Muscle layer of duodenum (tissue), 2 donors: ENCODE results near the gene ANKRD39.
A peak's percentile ranks its signal among the peaks of the same experiment; 100 is the strongest.

Source experiments
- H3K27ac ChIP-seq: one replicate; pipeline ENCODE4 v1.7.0; 2013; ENCODE audit warnings: mild to moderate bottlenecking, low read length
- H3K27me3 ChIP-seq: one replicate; pipeline ENCODE4 v1.7.0; 2013; ENCODE audit warnings: low read depth, mild to moderate bottlenecking, control low read depth, low read length
- H3K36me3 ChIP-seq, 2 donors: one replicate each; pipeline ENCODE4 v1.7.0; 2013; ENCODE audit warnings: low read length in 2 of 2, control low read depth in 1 of 2, mild to moderate bottlenecking in 1 of 2; ENCODE audit not compliant: insufficient read depth in 2 of 2, control insufficient read depth in 1 of 2
- H3K4me1 ChIP-seq, 2 donors: one replicate each; pipeline ENCODE4 v1.7.0; 2013; ENCODE audit warnings: low read length in 2 of 2, mild to moderate bottlenecking in 2 of 2, control low read depth in 1 of 2, moderate library complexity in 1 of 2; ENCODE audit not compliant: insufficient read depth in 2 of 2, control insufficient read depth in 1 of 2
- H3K4me3 ChIP-seq, 2 donors: one replicate each; pipeline ENCODE4 v1.7.0; 2013; ENCODE audit warnings: low read length in 2 of 2, low read depth in 1 of 2, mild to moderate bottlenecking in 1 of 2
- H3K9me3 ChIP-seq, 2 donors: one replicate each; pipeline ENCODE4 v1.7.0; 2013; ENCODE audit warnings: low read length in 2 of 2, control low read depth in 1 of 2, mild to moderate bottlenecking in 1 of 2; ENCODE audit not compliant: control insufficient read depth in 1 of 2
- donor health status: healthy.

ANKRD39 gene

GRCh38 chr2:96861074-96861473 lies 3.3 kb upstream of the ANKRD39 start:
- H3K9me3 ChIP-seq: no peaks in the 10 kb centered on the region
- peaks cover 35 to 51% of the 10 kb centered on the region in 2 donors for H3K36me3 ChIP-seq
- no peaks in the 10 kb centered on the region for H3K27me3 ChIP-seq
- H3K4me3 ChIP-seq: no peak overlapping the region
- H3K27ac ChIP-seq: no peak overlapping the region
- H3K4me1 ChIP-seq: peaks cover 9 to 47% of the 10 kb centered on the region in 2 donors

GRCh38 chr2:96860065-96861029 lies 2.5 kb upstream of the ANKRD39 start:
- peaks cover 9 to 40% of the 10 kb centered on the region in 2 donors for H3K4me1 ChIP-seq
- H3K36me3 ChIP-seq: peaks cover 29 to 44% of the 10 kb centered on the region in 2 donors
- no peak overlapping the region for H3K4me3 ChIP-seq
- no peaks in the 10 kb centered on the region for H3K9me3 ChIP-seq
- no peak overlapping the region for H3K27ac ChIP-seq
- H3K27me3 ChIP-seq: no peaks in the 10 kb centered on the region

DNA sequence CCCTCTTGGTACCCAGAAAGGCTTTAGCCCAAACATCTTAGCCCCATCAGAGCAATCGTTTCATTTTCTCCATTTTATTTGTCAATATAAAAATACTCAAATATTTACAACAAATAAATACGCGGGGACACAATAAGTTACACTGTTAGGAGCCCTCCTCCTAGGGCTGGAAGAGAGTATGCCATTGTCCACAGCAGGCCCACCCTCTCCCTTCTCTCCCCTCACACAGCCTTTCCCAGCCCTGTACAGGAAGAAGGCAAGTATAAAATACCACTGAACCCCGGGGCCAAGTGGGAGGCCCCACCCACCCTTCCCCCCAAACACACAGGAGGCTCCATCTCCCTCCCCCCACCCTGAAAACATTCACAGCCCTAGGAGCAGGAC lies 1.9 kb upstream of the ANKRD39 start:
- H3K27me3 ChIP-seq: no peaks in the 10 kb centered on the region
- peaks cover 26 to 38% of the 10 kb centered on the region in 2 donors for H3K36me3 ChIP-seq
- H3K4me1 ChIP-seq: peaks cover 9 to 39% of the 10 kb centered on the region in 2 donors
- no peaks in the 10 kb centered on the region for H3K9me3 ChIP-seq
- peak overlapping the region in 1 of 2 donors; percentile 94 for H3K4me3 ChIP-seq
- H3K27ac ChIP-seq: peak overlapping the region; percentile 41

GRCh38 chr2:96859099-96859649 lies 1.4 kb upstream of the ANKRD39 start:
- Histone ChIP-seq H3K4me3 (peak overlapping the region in 1 of 2 donors; percentile 94), H3K27me3 (no peaks in the 10 kb centered on the region), H3K9me3 (no peaks in the 10 kb centered on the region), H3K36me3 (peaks cover 22 to 34% of the 10 kb centered on the region in 2 donors), H3K27ac (peak overlapping the region; percentile 41), H3K4me1 (peaks cover 9 to 39% of the 10 kb centered on the region in 2 donors)

GRCh38 chr2:96856776-96857666 lies 795 bp downstream of the ANKRD39 start:
- peak overlapping the region; percentile 74 to 94 for H3K4me3 ChIP-seq
- H3K27ac ChIP-seq: peak overlapping the region; percentile 23
- peaks cover 17 to 35% of the 10 kb centered on the region in 2 donors for H3K36me3 ChIP-seq
- no peaks in the 10 kb centered on the region for H3K9me3 ChIP-seq
- H3K27me3 ChIP-seq: no peaks in the 10 kb centered on the region
- peaks cover 9 to 39% of the 10 kb centered on the region in 2 donors for H3K4me1 ChIP-seq

DNA sequence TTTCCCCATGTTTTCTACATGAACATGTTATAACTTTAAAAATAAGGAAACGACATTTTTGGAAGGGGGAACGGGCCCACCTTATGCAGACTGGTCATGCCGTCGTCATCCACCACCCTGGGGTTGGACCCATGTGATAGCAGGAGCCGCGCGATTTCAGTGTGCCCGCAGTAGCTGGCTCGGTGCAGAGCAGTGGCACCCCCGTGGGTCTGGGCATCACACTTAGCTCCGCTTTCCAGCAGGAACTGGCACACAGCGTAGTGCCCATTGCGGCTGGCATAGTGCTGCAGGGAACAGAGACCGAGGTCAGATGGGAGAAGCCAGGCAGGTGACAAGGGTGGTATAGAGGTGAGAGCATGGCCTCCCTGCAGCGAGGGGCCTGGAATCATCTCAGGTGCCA lies 4.5 kb downstream of the ANKRD39 start:
- peaks cover 12 to 47% of the 10 kb centered on the region in 2 donors for H3K36me3 ChIP-seq
- H3K4me1 ChIP-seq: peaks cover 9 to 14% of the 10 kb centered on the region in 2 donors

GRCh38 chr2:96852667-96853066 lies 5.1 kb downstream of the ANKRD39 start:
- no peaks in the 10 kb centered on the region for H3K9me3 ChIP-seq
- no peak overlapping the region for H3K27ac ChIP-seq
- peaks cover 17 to 53% of the 10 kb centered on the region in 2 donors for H3K36me3 ChIP-seq
- no peak overlapping the region for H3K4me3 ChIP-seq
- H3K27me3 ChIP-seq: no peaks in the 10 kb centered on the region
- H3K4me1 ChIP-seq: peaks cover 9 to 14% of the 10 kb centered on the region in 2 donors

More for the DNA sequence above, 4.5 kb downstream of the ANKRD39 start:
- Histone ChIP-seq H3K27me3 (no peaks in the 10 kb centered on the region), H3K9me3 (no peaks in the 10 kb centered on the region), H3K4me3 (no peak overlapping the region), H3K27ac (no peak overlapping the region)

DNA sequence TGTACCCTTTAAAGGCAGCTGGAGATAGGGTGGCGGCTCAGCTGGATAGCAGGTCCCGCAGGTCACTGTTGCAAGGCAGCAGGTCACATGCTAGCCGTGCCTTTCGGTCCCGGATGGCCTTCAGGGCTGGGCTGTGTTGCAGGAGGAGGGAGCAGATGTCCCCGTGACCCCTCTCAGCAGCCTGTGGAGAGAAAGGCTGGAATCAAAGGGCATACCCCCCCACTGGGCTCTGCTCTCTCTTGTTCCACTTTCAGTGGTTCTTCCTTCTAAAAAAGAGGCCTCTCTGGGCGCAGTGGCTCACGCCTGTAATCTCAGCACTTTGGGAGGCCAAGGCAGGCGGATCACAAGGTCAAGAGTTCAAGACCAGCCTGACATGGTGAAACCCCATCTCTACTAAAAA lies 9.6 kb downstream of the ANKRD39 start:
- Histone ChIP-seq H3K27ac (no peak overlapping the region), H3K4me3 (no peak overlapping the region), H3K4me1 (no peaks in the 10 kb centered on the region), H3K27me3 (no peaks in the 10 kb centered on the region), H3K9me3 (no peaks in the 10 kb centered on the region), H3K36me3 (peaks cover 23 to 60% of the 10 kb centered on the region in 2 donors)

DNA sequence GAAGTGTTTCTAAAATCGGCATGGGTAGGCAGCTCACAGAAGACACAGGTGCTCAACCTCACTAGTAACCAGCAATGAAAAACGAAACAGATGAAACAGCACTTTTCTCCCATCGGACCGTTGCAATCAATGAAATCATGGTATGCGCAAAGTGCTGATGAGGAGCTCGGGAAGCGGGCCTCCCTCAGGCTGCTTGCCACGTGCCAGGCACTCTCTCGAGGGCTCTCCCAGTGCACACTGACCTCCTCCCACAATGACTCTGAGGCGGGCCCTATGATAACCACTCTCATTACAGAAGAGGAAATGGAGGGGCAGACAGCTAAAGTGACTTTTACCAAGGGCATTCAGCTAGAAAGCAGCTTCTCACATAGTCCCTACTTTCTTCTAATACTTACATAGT lies 10.2 kb downstream of the ANKRD39 start:
- no peaks in the 10 kb centered on the region for H3K4me1 ChIP-seq
- no peak overlapping the region for H3K4me3 ChIP-seq
- peaks cover 17 to 53% of the 10 kb centered on the region in 2 donors for H3K36me3 ChIP-seq
- no peaks in the 10 kb centered on the region for H3K27me3 ChIP-seq
- H3K9me3 ChIP-seq: no peaks in the 10 kb centered on the region
- H3K27ac ChIP-seq: no peak overlapping the region

DNA sequence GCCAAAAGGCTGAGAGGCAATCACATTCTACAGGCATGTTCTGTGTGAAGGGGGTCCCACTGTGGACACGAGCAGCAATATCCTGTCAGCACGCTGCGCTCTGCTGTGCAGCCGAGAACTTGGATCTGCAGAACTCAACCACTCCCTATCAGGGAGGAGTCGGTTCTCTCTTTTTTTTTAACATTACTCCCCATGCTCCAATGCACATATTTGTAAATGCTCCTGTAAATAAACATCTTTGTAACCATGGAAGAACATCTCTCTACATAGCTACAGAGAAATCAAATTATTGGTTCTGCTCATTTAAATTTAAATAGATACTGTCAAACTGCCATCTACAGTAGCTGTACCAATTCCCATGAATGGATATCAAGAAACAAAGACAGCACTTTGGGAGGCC lies 11.0 kb downstream of the ANKRD39 start:
- Histone ChIP-seq H3K36me3 (peaks cover 17 to 48% of the 10 kb centered on the region in 2 donors), H3K4me3 (no peak overlapping the region)

DNA sequence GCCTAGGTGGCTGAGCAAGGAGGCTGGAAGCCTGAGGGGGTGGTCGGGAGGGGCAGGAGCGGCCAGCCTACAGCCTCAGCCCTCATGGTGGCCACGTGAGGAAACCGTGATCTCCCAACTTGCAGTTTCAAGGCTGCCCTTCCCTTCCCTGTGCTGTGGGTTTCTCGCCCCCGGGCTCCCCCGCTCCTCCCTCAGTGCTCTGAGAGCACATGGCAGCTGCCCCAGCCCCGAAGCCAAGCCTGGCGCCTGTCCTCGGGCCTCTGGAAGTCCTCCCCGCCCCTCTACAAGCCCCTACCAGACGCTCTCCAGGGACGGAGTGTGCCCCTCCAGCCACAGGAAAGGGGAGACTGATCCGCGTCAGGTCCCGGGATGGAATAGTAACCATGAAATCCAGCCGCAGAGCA lies 13.4 kb downstream of the ANKRD39 start:
- Histone ChIP-seq H3K9me3 (no peaks in the 10 kb centered on the region), H3K4me3 (no peak overlapping the region), H3K27me3 (no peaks in the 10 kb centered on the region), H3K36me3 (peaks cover 13 to 28% of the 10 kb centered on the region in 2 donors), H3K27ac (no peak overlapping the region), H3K4me1 (peaks cover 0 to 5% of the 10 kb centered on the region in 2 donors)

More for the DNA sequence above, 11.0 kb downstream of the ANKRD39 start:
- Histone ChIP-seq H3K27me3 (no peaks in the 10 kb centered on the region), H3K9me3 (no peaks in the 10 kb centered on the region), H3K27ac (no peak overlapping the region), H3K4me1 (no peaks in the 10 kb centered on the region)
